Keratinocyte (primary cell): ENCODE measurements around the gene MICALL2.

Experiments used
- EZH2 ChIP-seq: IDR thresholded peaks from one replicate; pipeline ENCODE4 v1.6.1; 2012; ENCODE audit warnings: inconsistent platforms, mild to moderate bottlenecking, low read length, moderate library complexity
- TF ChIP-seq, protein P1 (sequence below), 3 experiments: IDR thresholded peaks in 1 of 3; conservative IDR thresholded peaks in 1 of 3; optimal IDR thresholded peaks in 1 of 3; 2 replicates in 2 of 3; 3 replicates in 1 of 3; pipeline versions ENCODE3 to v1.5.1; 2011; ENCODE audit warnings: low read length in 3 of 3, mild to moderate bottlenecking in 3 of 3, moderate library complexity in 2 of 3, control low read depth in 1 of 3, inconsistent platforms in 1 of 3; ENCODE audit not compliant: insufficient read depth in 2 of 3; ENCODE audit errors: extremely low read depth in 1 of 3

DNA sequence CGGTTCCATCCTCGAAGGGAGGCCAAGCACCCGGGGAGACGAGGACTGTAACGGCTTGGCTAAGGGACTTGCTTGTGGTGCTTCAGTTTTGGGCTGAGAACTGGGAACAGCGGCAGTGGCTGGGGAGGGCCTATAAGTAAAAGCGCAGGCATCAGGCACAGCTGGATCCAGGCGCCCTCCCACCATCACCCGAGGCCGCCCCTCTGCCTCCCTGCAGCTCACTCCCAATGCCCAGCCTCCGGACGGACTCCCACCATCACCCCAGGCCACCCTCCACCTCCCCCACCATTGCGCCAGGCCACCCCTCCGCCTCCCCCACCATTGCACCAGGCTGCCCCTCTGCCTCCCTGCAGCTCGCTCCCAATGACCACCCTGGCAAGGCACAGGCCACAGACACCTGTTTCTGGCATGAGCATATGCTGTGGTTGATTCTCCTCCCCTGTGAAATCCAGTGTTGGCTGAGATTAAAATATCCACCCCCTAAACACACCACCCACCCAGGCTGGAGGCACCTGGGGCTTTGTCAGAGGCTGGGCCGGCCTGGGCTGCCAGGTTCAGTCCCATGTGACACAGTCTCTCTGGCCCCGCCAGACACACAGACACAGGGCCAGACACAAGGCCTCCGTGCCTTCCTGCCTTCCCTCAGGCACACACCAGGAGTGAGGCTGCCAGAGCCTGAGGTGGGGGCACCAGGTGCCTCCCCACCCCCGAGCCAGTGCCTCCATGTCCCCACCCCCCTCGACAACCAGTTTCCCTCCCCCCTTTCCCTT lies 16.7 kb downstream of the MICALL2 start:
- TF ChIP-seq, protein P1, sequence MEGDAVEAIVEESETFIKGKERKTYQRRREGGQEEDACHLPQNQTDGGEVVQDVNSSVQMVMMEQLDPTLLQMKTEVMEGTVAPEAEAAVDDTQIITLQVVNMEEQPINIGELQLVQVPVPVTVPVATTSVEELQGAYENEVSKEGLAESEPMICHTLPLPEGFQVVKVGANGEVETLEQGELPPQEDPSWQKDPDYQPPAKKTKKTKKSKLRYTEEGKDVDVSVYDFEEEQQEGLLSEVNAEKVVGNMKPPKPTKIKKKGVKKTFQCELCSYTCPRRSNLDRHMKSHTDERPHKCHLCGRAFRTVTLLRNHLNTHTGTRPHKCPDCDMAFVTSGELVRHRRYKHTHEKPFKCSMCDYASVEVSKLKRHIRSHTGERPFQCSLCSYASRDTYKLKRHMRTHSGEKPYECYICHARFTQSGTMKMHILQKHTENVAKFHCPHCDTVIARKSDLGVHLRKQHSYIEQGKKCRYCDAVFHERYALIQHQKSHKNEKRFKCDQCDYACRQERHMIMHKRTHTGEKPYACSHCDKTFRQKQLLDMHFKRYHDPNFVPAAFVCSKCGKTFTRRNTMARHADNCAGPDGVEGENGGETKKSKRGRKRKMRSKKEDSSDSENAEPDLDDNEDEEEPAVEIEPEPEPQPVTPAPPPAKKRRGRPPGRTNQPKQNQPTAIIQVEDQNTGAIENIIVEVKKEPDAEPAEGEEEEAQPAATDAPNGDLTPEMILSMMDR (optimal IDR thresholded peaks at IDR 0.05 in 1 of 3, IDR thresholded peaks at IDR 0.05 in 1 of 3, conservative IDR thresholded peaks at IDR 0.05 in 1 of 3; ENCODE audit: extremely low read depth in 1 of 3, insufficient read depth in 2 of 3, low read length in 3 of 3): no peak
- TF ChIP-seq EZH2: no peak
